Ovary (tissue), 9 donors: Measurements from ENCODE around the gene TGFBR2. TPM values are rescaled to one million over a fixed set of nuclear protein-coding genes. Genes with fewer than 3 reads are reported as not detected.

ENCODE experiments used
- DNase-seq, 5 donors: peaks; one replicate each; pipeline ENCODE4 v3.0.0-alpha.2; 2019 to 2020
- H3K27ac ChIP-seq, 2 donors: fragments of 200-600 bp; one replicate each; pipeline versions ENCODE4 v1.5.1 to v1.8.0; 2019 to 2022
- H3K27me3 ChIP-seq: fragments of 200-600 bp; one replicate; pipeline ENCODE4 v1.8.0; 2022
- H3K36me3 ChIP-seq: fragments of 200-600 bp; sonication (generic); one replicate; pipeline ENCODE4 v1.5.1; 2019
- H3K4me1 ChIP-seq: one replicate; pipeline ENCODE4 v1.8.1; 2013; ENCODE audit warnings: mild to moderate bottlenecking, moderate library complexity; ENCODE audit not compliant: insufficient read depth
- H3K4me3 ChIP-seq: fragments of 200-600 bp; sonication (generic); one replicate; pipeline ENCODE4 v1.5.1; 2017
- H3K9me3 ChIP-seq, 2 donors: fragments of 200-600 bp in 1 of 2; sonication (generic) in 1 of 2; one replicate each; pipeline versions ENCODE4 v1.5.1 to v1.8.1; 2013 to 2019; ENCODE audit warnings: mild to moderate bottlenecking in 1 of 2, moderate library complexity in 1 of 2
- EP300 ChIP-seq: sonication (generic); formaldehyde crosslinking; IDR thresholded peaks from one replicate; pipeline ENCODE4 v1.6.1; 2017; ENCODE audit warnings: antibody characterized with exemption
- POLR2A ChIP-seq: fragments of 450-650 bp; IDR thresholded peaks from one replicate; pipeline ENCODE4 v1.6.1; 2017; ENCODE audit warnings: antibody characterized with exemption, mild to moderate bottlenecking, moderate library complexity
- WGBS, 3 donors: extraction: QIAGEN DNeasy Blood & Tissue Kit in 1 of 3; methylation state at CpG; one replicate each; pipeline versions ENCODE4 v1.1.5 to v1.1.7; 2013 to 2017; 5-methylcytosine and 5-hydroxymethylcytosine counted together
- intact Hi-C, 4 donors: fragments of 100-400 bp; cut with DNase I; formaldehyde crosslinking; loops; one replicate each; pipeline versions ENCODE4 v1.11.0 to v1.15.1; 2022 to 2023
- polyA plus RNA-seq, 2 donors: library from polyadenylated mRNA; stranded (reverse); fragments of 200-250 nt in 1 of 2; fragments of 350-450 nt in 1 of 2; fragmentation: Illumina TruSeq in 1 of 2; extraction: RNeasy Lipid Tissue Mini Kit (QIAGEN cat#74804) in 1 of 2; gene quantifications; one replicate each; pipeline ENCODE4 v1.2.3, GENCODE V29; 2013 to 2014
- total RNA-seq, 7 donors: library from RNA; depleted of rRNA in 2 of 7; stranded (reverse); fragments of >200 nt in 2 of 7; fragmentation: NEBNext Ultra II Directional in 3 of 7; extraction: Animal tissue kit (Norgen Biotek cat#: 25700) in 3 of 7; gene quantifications; one replicate each; pipeline versions ENCODE4 v1.1.0 to v1.2.4, GENCODE V29; 2016 to 2023
- TF ChIP-seq, protein P1 (sequence below), 3 donors: fragments of 450-650 bp in 2 of 3; fragments of 200-600 bp in 1 of 3; IDR thresholded peaks; one replicate each; pipeline versions ENCODE4 v1.5.1 to v1.8.0; 2016 to 2022; ENCODE audit warnings: antibody characterized with exemption in 3 of 3, mild to moderate bottlenecking in 1 of 3
- donor health status: DM: no; HTN: no; CAD: no; lungs with moderate emphysema.
- donor health status: DM: no; HTN: no; CAD: no.
- donor health status: Bipolar disorder and iron deficiency.
- donor health status: DM: yes; HTN: yes; CAD: no.
- donor health status: DM: no; HTN: no; CAD: no.
- donor health status: DM: yes; HTN: yes; CAD: no.

TGFBR2 gene
- total and polyA plus RNA-seq, 9 donors: 26.8 to 158 (median 53.8) TPM

DNA sequence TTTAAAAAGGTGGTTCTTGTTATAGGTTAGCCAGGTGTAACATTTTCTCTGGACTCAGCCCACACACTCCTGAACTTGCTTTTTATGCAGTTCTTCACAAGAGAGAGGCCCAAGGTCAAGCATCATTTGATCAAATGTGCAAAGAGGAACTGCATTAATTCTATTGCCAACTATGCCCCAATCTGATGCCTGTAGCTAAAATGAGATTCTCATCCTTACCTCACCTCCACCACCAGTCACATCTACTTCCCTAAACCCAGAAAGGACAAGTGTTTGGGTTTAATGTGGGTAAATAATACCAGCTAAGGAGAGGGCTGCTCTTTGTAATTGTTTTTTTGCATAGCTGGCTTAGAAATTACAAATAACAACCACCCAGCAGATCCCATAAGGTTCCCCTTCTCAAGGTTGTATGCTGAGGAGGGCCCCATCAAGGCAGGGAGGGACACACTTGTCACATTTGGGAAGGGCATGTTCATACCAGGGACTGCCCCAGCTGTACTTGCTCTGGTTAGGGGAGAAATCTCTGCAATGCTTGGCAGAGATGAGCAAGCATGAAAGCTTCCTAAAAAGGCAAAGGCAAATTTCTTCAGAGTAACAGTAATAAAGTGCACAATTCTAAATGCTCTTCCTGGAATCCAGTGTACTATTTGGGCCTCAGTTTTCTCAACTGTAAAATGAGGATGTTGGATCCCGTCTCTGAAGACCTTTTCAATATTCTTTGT, 76.2 kb downstream of the TGFBR2 start:
- H3K4me3 ChIP-seq: no peak overlapping the region
- intact Hi-C loops: loop anchor here in 3 of 4 donors (10.0 kb wide), 2 partner anchors 78 to 158 kb away; partner anchors contain the start of gene TGFBR2 (in 2 of the 3)
- peaks cover 20% of the 10 kb centered on the region for H3K4me1 ChIP-seq
- no peak overlapping the region for H3K27ac ChIP-seq
- no peaks in the 10 kb centered on the region for H3K27me3 ChIP-seq
- no peaks in the 10 kb centered on the region for H3K9me3 ChIP-seq
- TF ChIP-seq EP300: no peak
- no peak for TF ChIP-seq POLR2A
- TF ChIP-seq, protein P1, sequence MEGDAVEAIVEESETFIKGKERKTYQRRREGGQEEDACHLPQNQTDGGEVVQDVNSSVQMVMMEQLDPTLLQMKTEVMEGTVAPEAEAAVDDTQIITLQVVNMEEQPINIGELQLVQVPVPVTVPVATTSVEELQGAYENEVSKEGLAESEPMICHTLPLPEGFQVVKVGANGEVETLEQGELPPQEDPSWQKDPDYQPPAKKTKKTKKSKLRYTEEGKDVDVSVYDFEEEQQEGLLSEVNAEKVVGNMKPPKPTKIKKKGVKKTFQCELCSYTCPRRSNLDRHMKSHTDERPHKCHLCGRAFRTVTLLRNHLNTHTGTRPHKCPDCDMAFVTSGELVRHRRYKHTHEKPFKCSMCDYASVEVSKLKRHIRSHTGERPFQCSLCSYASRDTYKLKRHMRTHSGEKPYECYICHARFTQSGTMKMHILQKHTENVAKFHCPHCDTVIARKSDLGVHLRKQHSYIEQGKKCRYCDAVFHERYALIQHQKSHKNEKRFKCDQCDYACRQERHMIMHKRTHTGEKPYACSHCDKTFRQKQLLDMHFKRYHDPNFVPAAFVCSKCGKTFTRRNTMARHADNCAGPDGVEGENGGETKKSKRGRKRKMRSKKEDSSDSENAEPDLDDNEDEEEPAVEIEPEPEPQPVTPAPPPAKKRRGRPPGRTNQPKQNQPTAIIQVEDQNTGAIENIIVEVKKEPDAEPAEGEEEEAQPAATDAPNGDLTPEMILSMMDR (IDR thresholded peaks at IDR 0.05): no peak
- 58 to 79% (median 72%) methylated on average over 1 of the region's 1 CpG for WGBS, 3 donors
- no peak for DNase-seq
- H3K36me3 ChIP-seq: no peaks in the 10 kb centered on the region

DNA sequence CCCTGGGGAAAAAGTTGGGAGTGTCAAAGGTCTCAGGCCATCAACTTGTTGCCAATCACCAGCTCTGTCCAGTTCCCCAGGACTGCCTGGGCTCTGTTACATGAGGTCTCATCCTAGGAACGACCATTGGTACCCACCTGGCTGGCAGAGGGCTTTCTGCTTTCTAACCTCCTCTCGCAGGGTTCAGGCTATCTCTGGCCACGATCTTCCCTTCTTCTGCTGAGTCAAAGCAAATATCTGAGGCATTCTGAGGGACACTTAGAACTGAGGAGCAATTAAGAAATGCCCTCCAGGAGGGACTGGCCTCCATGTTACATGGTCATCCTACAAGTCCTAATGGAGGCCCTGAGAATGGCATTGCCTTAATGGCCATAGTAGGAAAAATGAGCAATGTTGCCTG, 77.4 kb downstream of the TGFBR2 start:
- no peaks in the 10 kb centered on the region for H3K9me3 ChIP-seq
- DNase-seq: no peak
- 84 to 91% (median 85%) methylated on average over 3 of the region's 3 CpGs for WGBS, 3 donors
- no peaks in the 10 kb centered on the region for H3K36me3 ChIP-seq
- H3K4me1 ChIP-seq: peaks cover 27% of the 10 kb centered on the region
- H3K27ac ChIP-seq: no peak overlapping the region
- no peaks in the 10 kb centered on the region for H3K27me3 ChIP-seq
- intact Hi-C loops: loop anchor here in 3 of 4 donors (10.0 kb wide), 2 partner anchors 79 to 159 kb away; partner anchors contain the start of gene TGFBR2 (in 2 of the 3)
- no peak overlapping the region for H3K4me3 ChIP-seq
- TF ChIP-seq POLR2A (no peak), EP300 (no peak)
- TF ChIP-seq, protein P1 (IDR thresholded peaks at IDR 0.05): no peak

DNA sequence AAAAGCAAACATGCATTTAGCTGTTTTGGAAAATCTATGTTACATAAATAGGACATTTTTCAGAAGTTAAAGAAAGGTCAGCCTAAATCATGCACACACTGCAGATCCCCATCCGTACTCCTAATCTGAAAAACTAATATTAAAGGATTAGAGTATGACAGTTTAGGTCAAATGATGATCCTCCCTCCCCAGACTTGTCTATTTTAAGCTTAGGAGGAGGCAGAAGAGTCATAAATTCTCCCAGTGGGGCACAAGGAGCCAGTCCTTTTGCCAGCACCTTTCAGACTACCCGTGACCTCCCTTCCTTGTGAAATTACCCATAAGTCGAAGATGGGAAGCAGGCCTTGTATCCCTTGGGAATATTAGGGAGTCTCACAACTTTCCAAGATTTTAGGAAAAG, 78.0 kb downstream of the TGFBR2 start:
- H3K27ac ChIP-seq: no peak overlapping the region
- intact Hi-C loops: loop anchor here in 3 of 4 donors (10.0 kb wide), 2 partner anchors 80 to 160 kb away; partner anchors contain the start of gene TGFBR2 (in 2 of the 3)
- no peak for TF ChIP-seq EP300
- no peak for TF ChIP-seq POLR2A
- TF ChIP-seq, protein P1 (IDR thresholded peaks at IDR 0.05): no peak
- DNase-seq: no peak
- no peaks in the 10 kb centered on the region for H3K27me3 ChIP-seq
- WGBS, 3 donors: 38 to 64% (median 48%) methylated on average over 3 of the region's 3 CpGs
- H3K4me1 ChIP-seq: peaks cover 32% of the 10 kb centered on the region
- H3K9me3 ChIP-seq: no peaks in the 10 kb centered on the region
- no peaks in the 10 kb centered on the region for H3K36me3 ChIP-seq
- H3K4me3 ChIP-seq: no peak overlapping the region

DNA sequence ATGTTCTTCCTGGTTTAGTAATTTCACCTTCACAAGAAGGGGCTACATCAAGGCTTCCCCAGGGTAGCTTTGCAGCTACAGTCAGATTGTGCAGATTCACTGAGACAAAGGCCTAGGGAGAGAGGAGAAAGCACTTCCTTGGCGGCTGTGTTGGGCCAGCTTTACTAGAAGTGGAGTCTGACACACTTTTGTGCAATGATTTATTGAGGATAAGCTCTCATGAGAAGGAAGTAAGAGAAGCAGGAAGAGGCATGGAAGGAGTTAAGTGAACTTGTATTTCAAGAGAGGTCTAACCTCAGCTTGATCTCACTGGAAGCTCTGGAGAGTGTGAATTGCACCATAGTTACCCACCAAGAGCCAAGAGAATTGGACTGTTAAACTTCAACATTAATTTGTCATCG, 78.9 kb downstream of the TGFBR2 start:
- WGBS, 3 donors: 89 to 99% (median 93%) methylated on average over 2 of the region's 2 CpGs
- no peak overlapping the region for H3K4me3 ChIP-seq
- H3K4me1 ChIP-seq: peaks cover 30% of the 10 kb centered on the region
- H3K27ac ChIP-seq: no peak overlapping the region
- DNase-seq: no peak
- no peaks in the 10 kb centered on the region for H3K36me3 ChIP-seq
- H3K27me3 ChIP-seq: no peaks in the 10 kb centered on the region
- no peaks in the 10 kb centered on the region for H3K9me3 ChIP-seq
- intact Hi-C loops: loop anchor here in 3 of 4 donors (10.0 kb wide), 2 partner anchors 80 to 160 kb away; partner anchors contain the start of gene TGFBR2 (in 2 of the 3)
- TF ChIP-seq, protein P1 (IDR thresholded peaks at IDR 0.05): no peak
- TF ChIP-seq POLR2A (no peak), EP300 (no peak)
